HepG2 (cell line): ENCODE measurements around the gene RAX. TPM values are rescaled to one million over a fixed set of nuclear protein-coding genes. Genes with fewer than 3 reads are reported as not detected.

Experiments
- ATAC-seq: fragments of 200-7000 bp; cut with Tn5 transposase; 3 replicates; pipeline ENCODE4 v1.9.1; 2020; ENCODE audit warnings: mild to moderate bottlenecking, moderate library complexity
- BruUV-seq: library from RNA; stranded (reverse); fragments of 400-500 nt; replicated peaks from 2 replicates; lab custom pipeline; 2021; lab: Mats Ljungman, UMichigan
- CTCF ChIA-PET: fragments of 300-600 bp; formaldehyde crosslinking; extraction: SDS; loops from one replicate; lab custom pipeline; 2021; ENCODE audit warnings: low total read pairs, inconsistent platforms, low intra/inter-chr PET ratio; lab: Yijun Ruan, JAX
- POLR2A ChIA-PET: fragments of 350-600 bp; sonication (Branson Sonifier 250); formaldehyde crosslinking; loops from one replicate; lab custom pipeline; 2020; ENCODE audit warnings: antibody characterized with exemption, inconsistent platforms; lab: Yijun Ruan, JAX
- DNase-seq: peaks from one replicate; pipeline ENCODE4 v3.0.0-alpha.2; 2015; ENCODE audit warnings: low spot score
- FAIRE-seq: peaks from 3 replicates; lab custom pipeline; 2011; peaks lifted over from hg19 to GRCh38; lab: Jason Lieb, UNC
- H2AFZ ChIP-seq: one replicate; pipeline ENCODE4 v1.6.1; 2011; ENCODE audit warnings: low read length, inconsistent platforms
- H3K27ac ChIP-seq: fragments of 300-600 bp; 3 replicates; pipeline ENCODE4 v1.8.0; 2011; ENCODE audit warnings: mixed run types, mild to moderate bottlenecking, mixed read lengths, low read length, inconsistent platforms; ENCODE audit not compliant: insufficient read depth; ENCODE audit errors: extremely low read length
- H3K27me3 ChIP-seq, 2 experiments: fragments of 200-600 bp in 1 of 2; 2 replicates in 1 of 2; 3 replicates in 1 of 2; pipeline versions ENCODE4 v1.6.0 to v1.8.0; 2011; ENCODE audit warnings: low read length in 2 of 2, mild to moderate bottlenecking in 2 of 2, moderate library complexity in 2 of 2, inconsistent platforms in 1 of 2; ENCODE audit not compliant: insufficient read depth in 2 of 2, control insufficient read depth in 1 of 2
- H3K36me3 ChIP-seq, 2 experiments: fragments of 200-600 bp in 1 of 2; replicated peaks in 1 of 2; 2 replicates in 1 of 2; 3 replicates in 1 of 2; pipeline versions ENCODE4 v1.5.1 to v1.8.0; 2011; ENCODE audit warnings: low read length in 2 of 2, inconsistent platforms in 1 of 2; ENCODE audit not compliant: insufficient read depth in 2 of 2, control insufficient read depth in 1 of 2
- H3K4me1 ChIP-seq: 2 replicates; pipeline ENCODE4 v1.5.1; 2012; ENCODE audit warnings: low read length, inconsistent platforms; ENCODE audit not compliant: insufficient read depth
- H3K4me2 ChIP-seq: 2 replicates; pipeline ENCODE4 v1.6.0; 2011; ENCODE audit warnings: low read depth, low read length, inconsistent platforms
- H3K4me3 ChIP-seq, 3 experiments: fragments of 200-600 bp in 1 of 3; sonication (generic), shearing (Covaris generic) in 1 of 3; replicated peaks in 1 of 3; 2 replicates each; pipeline ENCODE4 v1.5.1; 2011 to 2016; ENCODE audit warnings: low read length in 3 of 3, inconsistent platforms in 2 of 3, low read depth in 2 of 3, mild to moderate bottlenecking in 2 of 3, control low read depth in 1 of 3, mixed read lengths in 1 of 3; ENCODE audit not compliant: insufficient read depth in 1 of 3
- H3K79me2 ChIP-seq: one replicate; pipeline ENCODE4 v1.6.1; 2011; ENCODE audit warnings: low read length, inconsistent platforms; ENCODE audit not compliant: insufficient read depth
- H3K9ac ChIP-seq: 2 replicates; pipeline ENCODE4 v1.6.0; 2011; ENCODE audit warnings: mild to moderate bottlenecking, low read depth, low read length, inconsistent platforms; ENCODE audit not compliant: insufficient read depth
- H3K9me3 ChIP-seq: 2 replicates; pipeline ENCODE4 v1.5.1; 2012; ENCODE audit warnings: mild to moderate bottlenecking, low read length
- H4K20me1 ChIP-seq: 2 replicates; pipeline ENCODE4 v1.6.0; 2011; ENCODE audit warnings: inconsistent platforms, mild to moderate bottlenecking, low read length, moderate library complexity; ENCODE audit not compliant: insufficient read depth
- ATRX ChIP-seq: sonication (generic); formaldehyde crosslinking; IDR thresholded peaks from 2 replicates; pipeline ENCODE4 v1.4.0; 2020; ENCODE audit warnings: missing genetic modification reagents, borderline replicate concordance
- EEA1 ChIP-seq: sonication (generic); formaldehyde crosslinking; IDR thresholded peaks from 2 replicates; pipeline ENCODE4 v1.5.1; 2020; ENCODE audit warnings: mild to moderate bottlenecking, missing genetic modification reagents, borderline replicate concordance
- KDM6A ChIP-seq: IDR thresholded peaks from 2 replicates; pipeline ENCODE4 v1.6.1; 2016; ENCODE audit warnings: low read depth
- TBP ChIP-seq: sonication (generic); formaldehyde crosslinking; IDR thresholded peaks from 2 replicates; pipeline ENCODE4 v1.5.0; 2020; ENCODE audit warnings: missing genetic modification reagents
- TMF1 ChIP-seq: sonication (generic); formaldehyde crosslinking; IDR thresholded peaks from 2 replicates; pipeline ENCODE4 v1.8.1; 2022; ENCODE audit warnings: low read depth, missing genetic modification reagents
- ZFX ChIP-seq: sonication (generic); formaldehyde crosslinking; IDR thresholded peaks from 2 replicates; pipeline ENCODE4 v1.4.0; 2020; ENCODE audit warnings: mild to moderate bottlenecking, low read depth, missing genetic modification reagents, moderate library complexity
- ZFY ChIP-seq: sonication (generic); formaldehyde crosslinking; IDR thresholded peaks from 2 replicates; pipeline ENCODE4 v1.4.0; 2020; ENCODE audit warnings: missing genetic modification reagents
- WGBS: methylation state at CpG from one replicate; pipeline ENCODE4 v1.1.6; 2017; ENCODE audit warnings: low lambda C conversion rate; 5-methylcytosine and 5-hydroxymethylcytosine counted together
- in situ Hi-C: cut with HindIII; loops from 2 replicates; pipeline ENCODE4 v1.10.0; 2017; ENCODE audit warnings: low pct_unique_long_range_greater_than_20kb; ENCODE audit not compliant: extremely low pct_ligation_motif_present
- intact Hi-C: fragments of 100-400 bp; cut with micrococcal nuclease; formaldehyde crosslinking; loops from one replicate; pipeline ENCODE4 v1.10.0; 2022; ENCODE audit not compliant: unreplicated experiment
- polyA plus RNA-seq, 8 experiments: library from polyadenylated mRNA; depleted of rRNA in 3 of 8; stranded (reverse) in 7 of 8; unstranded in 1 of 8; fragments of >200 nt; fragmentation: Illumina TruSeq in 4 of 8; extraction: Trizol in 4 of 8; gene quantifications; 2 replicates each; pipeline versions ENCODE4 v1.2.1 to v1.2.3, GENCODE V29; 2011 to 2016; ENCODE audit warnings: low read depth in 4 of 8, missing spikeins in 1 of 8, mixed read lengths in 1 of 8; ENCODE audit not compliant: insufficient read depth in 1 of 8
- total RNA-seq, 5 experiments: library from RNA; depleted of rRNA; stranded (reverse); fragments of >200 nt; fragmentation: Illumina TruSeq; extraction: Trizol; gene quantifications; 2 replicates each; pipeline ENCODE4 v1.2.3, GENCODE V29; 2016; ENCODE audit warnings: low read depth in 1 of 5
- TF ChIP-seq, protein P1 (sequence below): IDR thresholded peaks from 2 replicates; pipeline ENCODE4 v1.4.0; 2020; ENCODE audit warnings: mild to moderate bottlenecking, missing genetic modification reagents
- TF ChIP-seq, protein P2 (sequence below): sonication (generic); formaldehyde crosslinking; IDR thresholded peaks from 2 replicates; pipeline ENCODE4 v1.8.0; 2022; ENCODE audit warnings: mild to moderate bottlenecking, missing genetic modification reagents, moderate library complexity
- TF ChIP-seq, protein P3 (sequence below): sonication (generic); formaldehyde crosslinking; IDR thresholded peaks from 2 replicates; pipeline ENCODE4 v1.5.0; 2020; ENCODE audit warnings: missing genetic modification reagents
- TF ChIP-seq, protein P4 (sequence below): sonication (generic); formaldehyde crosslinking; conservative IDR thresholded peaks from 2 replicates; pipeline ENCODE4 v1.8.1; 2023; ENCODE audit warnings: missing genetic modification reagents
- TF ChIP-seq, protein P5 (sequence below): sonication (generic); formaldehyde crosslinking; IDR thresholded peaks from 2 replicates; pipeline ENCODE4 v1.4.0; 2020; ENCODE audit warnings: missing genetic modification reagents

Gene RAX
- total and polyA plus RNA-seq, 2 of the 13 experiments (the other 11 are each of a cell fraction or from before 2014, with no cell fraction given) = not detected

DNA sequence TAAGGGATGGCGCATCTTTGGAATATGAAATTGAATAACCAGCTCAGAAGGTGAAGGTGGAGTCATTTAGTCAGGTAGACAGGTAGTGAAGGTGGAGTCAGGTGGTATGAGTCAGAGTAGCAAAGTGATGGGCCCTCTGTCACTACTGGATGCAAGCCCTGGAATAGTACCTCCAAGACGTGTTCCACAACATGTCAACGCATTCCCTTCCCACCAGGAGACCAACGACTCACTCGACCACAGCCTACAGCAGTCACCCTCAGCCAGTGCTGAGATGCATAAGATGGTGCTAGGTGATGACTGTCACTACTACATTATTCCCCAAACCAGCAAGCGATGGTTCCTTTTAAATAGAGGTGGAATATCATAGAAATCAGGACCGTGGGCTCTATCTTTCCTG lies 38.4 kb upstream of the RAX start:
- in situ Hi-C loops = no loop called here
- POLR2A ChIA-PET = no interaction called here
- Histone ChIP-seq H3K27ac (no peak overlapping the region), H3K9ac (no peak overlapping the region), H3K4me3 (no peak overlapping the region), H3K4me2 (no peak overlapping the region), H2AFZ (no peak overlapping the region), H3K36me3 (no peaks in the 10 kb centered on the region), H3K27me3 (peaks cover 3 to 26% of the 10 kb centered on the region in 2 experiments; a peak in 4 of 5 replicates), H3K9me3 (no peaks in the 10 kb centered on the region), H3K79me2 (no peaks in the 10 kb centered on the region), H3K4me1 (0 out of 2 replicates have a peak, but pooled peaks cover 4% of the 10 kb centered on the region), H4K20me1 (0 out of 2 replicates have a peak, but pooled peaks cover 3% of the 10 kb centered on the region)
- no peak for DNase-seq
- TF ChIP-seq, protein P1, sequence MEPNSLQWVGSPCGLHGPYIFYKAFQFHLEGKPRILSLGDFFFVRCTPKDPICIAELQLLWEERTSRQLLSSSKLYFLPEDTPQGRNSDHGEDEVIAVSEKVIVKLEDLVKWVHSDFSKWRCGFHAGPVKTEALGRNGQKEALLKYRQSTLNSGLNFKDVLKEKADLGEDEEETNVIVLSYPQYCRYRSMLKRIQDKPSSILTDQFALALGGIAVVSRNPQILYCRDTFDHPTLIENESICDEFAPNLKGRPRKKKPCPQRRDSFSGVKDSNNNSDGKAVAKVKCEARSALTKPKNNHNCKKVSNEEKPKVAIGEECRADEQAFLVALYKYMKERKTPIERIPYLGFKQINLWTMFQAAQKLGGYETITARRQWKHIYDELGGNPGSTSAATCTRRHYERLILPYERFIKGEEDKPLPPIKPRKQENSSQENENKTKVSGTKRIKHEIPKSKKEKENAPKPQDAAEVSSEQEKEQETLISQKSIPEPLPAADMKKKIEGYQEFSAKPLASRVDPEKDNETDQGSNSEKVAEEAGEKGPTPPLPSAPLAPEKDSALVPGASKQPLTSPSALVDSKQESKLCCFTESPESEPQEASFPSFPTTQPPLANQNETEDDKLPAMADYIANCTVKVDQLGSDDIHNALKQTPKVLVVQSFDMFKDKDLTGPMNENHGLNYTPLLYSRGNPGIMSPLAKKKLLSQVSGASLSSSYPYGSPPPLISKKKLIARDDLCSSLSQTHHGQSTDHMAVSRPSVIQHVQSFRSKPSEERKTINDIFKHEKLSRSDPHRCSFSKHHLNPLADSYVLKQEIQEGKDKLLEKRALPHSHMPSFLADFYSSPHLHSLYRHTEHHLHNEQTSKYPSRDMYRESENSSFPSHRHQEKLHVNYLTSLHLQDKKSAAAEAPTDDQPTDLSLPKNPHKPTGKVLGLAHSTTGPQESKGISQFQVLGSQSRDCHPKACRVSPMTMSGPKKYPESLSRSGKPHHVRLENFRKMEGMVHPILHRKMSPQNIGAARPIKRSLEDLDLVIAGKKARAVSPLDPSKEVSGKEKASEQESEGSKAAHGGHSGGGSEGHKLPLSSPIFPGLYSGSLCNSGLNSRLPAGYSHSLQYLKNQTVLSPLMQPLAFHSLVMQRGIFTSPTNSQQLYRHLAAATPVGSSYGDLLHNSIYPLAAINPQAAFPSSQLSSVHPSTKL = no peak
- TF ChIP-seq TMF1 (no peak), KDM6A (no peak), ZFY (CRISPR knock-in tag) (no peak), TBP (CRISPR knock-in tag) (no peak), EEA1 (no peak), ATRX (no peak), ZFX (no peak)
- TF ChIP-seq, protein P2, sequence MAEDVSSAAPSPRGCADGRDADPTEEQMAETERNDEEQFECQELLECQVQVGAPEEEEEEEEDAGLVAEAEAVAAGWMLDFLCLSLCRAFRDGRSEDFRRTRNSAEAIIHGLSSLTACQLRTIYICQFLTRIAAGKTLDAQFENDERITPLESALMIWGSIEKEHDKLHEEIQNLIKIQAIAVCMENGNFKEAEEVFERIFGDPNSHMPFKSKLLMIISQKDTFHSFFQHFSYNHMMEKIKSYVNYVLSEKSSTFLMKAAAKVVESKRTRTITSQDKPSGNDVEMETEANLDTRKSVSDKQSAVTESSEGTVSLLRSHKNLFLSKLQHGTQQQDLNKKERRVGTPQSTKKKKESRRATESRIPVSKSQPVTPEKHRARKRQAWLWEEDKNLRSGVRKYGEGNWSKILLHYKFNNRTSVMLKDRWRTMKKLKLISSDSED = no peak
- TF ChIP-seq, protein P3, sequence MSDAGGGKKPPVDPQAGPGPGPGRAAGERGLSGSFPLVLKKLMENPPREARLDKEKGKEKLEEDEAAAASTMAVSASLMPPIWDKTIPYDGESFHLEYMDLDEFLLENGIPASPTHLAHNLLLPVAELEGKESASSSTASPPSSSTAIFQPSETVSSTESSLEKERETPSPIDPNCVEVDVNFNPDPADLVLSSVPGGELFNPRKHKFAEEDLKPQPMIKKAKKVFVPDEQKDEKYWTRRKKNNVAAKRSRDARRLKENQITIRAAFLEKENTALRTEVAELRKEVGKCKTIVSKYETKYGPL (CRISPR knock-in tag) = no peak
- TF ChIP-seq, protein P4, sequence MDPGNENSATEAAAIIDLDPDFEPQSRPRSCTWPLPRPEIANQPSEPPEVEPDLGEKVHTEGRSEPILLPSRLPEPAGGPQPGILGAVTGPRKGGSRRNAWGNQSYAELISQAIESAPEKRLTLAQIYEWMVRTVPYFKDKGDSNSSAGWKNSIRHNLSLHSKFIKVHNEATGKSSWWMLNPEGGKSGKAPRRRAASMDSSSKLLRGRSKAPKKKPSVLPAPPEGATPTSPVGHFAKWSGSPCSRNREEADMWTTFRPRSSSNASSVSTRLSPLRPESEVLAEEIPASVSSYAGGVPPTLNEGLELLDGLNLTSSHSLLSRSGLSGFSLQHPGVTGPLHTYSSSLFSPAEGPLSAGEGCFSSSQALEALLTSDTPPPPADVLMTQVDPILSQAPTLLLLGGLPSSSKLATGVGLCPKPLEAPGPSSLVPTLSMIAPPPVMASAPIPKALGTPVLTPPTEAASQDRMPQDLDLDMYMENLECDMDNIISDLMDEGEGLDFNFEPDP = no peak
- TF ChIP-seq, protein P5, sequence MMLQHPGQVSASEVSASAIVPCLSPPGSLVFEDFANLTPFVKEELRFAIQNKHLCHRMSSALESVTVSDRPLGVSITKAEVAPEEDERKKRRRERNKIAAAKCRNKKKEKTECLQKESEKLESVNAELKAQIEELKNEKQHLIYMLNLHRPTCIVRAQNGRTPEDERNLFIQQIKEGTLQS = no peak
- no peak for ATAC-seq
- FAIRE-seq = no peak
- 0% methylated on average over 7 of the region's 7 CpGs for WGBS
- intact Hi-C loops = no loop called here
- CTCF ChIA-PET = no interaction called here
- no TSS peak for BruUV-seq
